IPS-18a (cell line): ENCODE data around the gene S100A2.
A peak's percentile ranks its signal among the peaks of the same experiment; 100 is the strongest.

ENCODE experiments used
- H3K27ac ChIP-seq: one replicate; pipeline ENCODE4 v1.5.1; 2013; ENCODE audit warnings: low read length
- H3K27me3 ChIP-seq: one replicate; pipeline ENCODE4 v1.6.1; 2013; ENCODE audit warnings: mild to moderate bottlenecking, low read length; ENCODE audit not compliant: control insufficient read depth, insufficient read depth
- H3K36me3 ChIP-seq: one replicate; pipeline ENCODE4 v1.6.1; 2013; ENCODE audit warnings: low read depth, low read length; ENCODE audit not compliant: control insufficient read depth
- H3K4me1 ChIP-seq: one replicate; pipeline ENCODE4 v1.6.1; 2013; ENCODE audit warnings: low read depth, low read length; ENCODE audit not compliant: control insufficient read depth
- H3K4me3 ChIP-seq: one replicate; pipeline ENCODE4 v1.5.1; 2013; ENCODE audit warnings: low read length
- H3K9ac ChIP-seq: one replicate; pipeline ENCODE4 v1.6.1; 2013; ENCODE audit warnings: mild to moderate bottlenecking, low read length, moderate library complexity
- H3K9me3 ChIP-seq: one replicate; pipeline ENCODE4 v1.6.1; 2013; ENCODE audit warnings: low read depth, low read length; ENCODE audit not compliant: control insufficient read depth

The S100A2 gene

GRCh38 chr1:153548722-153549688 lies 16.6 kb downstream of the S100A2 start, which contains the start of gene S100A3:
S100A3 (minus strand) TSS chr1:153549258; CDS start chr1:153548485, 773 bp downstream.
- H3K27ac ChIP-seq: no peak within 1 kb of the TSS
- no peak within 1 kb of the TSS for H3K9ac ChIP-seq
- H3K4me1 ChIP-seq: peaks cover 21% of the 10 kb centered on the region
- H3K36me3 ChIP-seq: no peaks in the 10 kb centered on the region
- H3K4me3 ChIP-seq: no peak within 1 kb of the TSS
- H3K9me3 ChIP-seq: no peaks in the 10 kb centered on the region
- no peaks in the 10 kb centered on the region for H3K27me3 ChIP-seq

GRCh38 chr1:153547560-153548551 lies 17.8 kb downstream of the S100A2 start:
- H3K27ac ChIP-seq: no peak overlapping the region
- H3K36me3 ChIP-seq: no peaks in the 10 kb centered on the region
- H3K9ac ChIP-seq: no peak overlapping the region
- H3K27me3 ChIP-seq: no peaks in the 10 kb centered on the region
- no peaks in the 10 kb centered on the region for H3K9me3 ChIP-seq
- H3K4me1 ChIP-seq: peaks cover 21% of the 10 kb centered on the region
- no peak overlapping the region for H3K4me3 ChIP-seq

- Histone ChIP-seq H3K9ac (no peak overlapping the region), H3K9me3 (no peaks in the 10 kb centered on the region), H3K27ac (no peak overlapping the region), H3K36me3 (no peaks in the 10 kb centered on the region), H3K27me3 (no peaks in the 10 kb centered on the region), H3K4me3 (no peak overlapping the region), H3K4me1 (peaks cover 21% of the 10 kb centered on the region)
These were observed 18.7 kb downstream of the S100A2 start for GRCh38 chr1:153546796-153547559.

- Histone ChIP-seq H3K36me3 (no peaks in the 10 kb centered on the region), H3K4me1 (peaks cover 21% of the 10 kb centered on the region), H3K4me3 (no peak overlapping the region), H3K9ac (no peak overlapping the region), H3K9me3 (no peaks in the 10 kb centered on the region), H3K27me3 (no peaks in the 10 kb centered on the region), H3K27ac (no peak overlapping the region)
These were observed 19.3 kb downstream of the S100A2 start for GRCh38 chr1:153546371-153546770.

GRCh38 chr1:153545067-153546055 lies 20.3 kb downstream of the S100A2 start, which contains the start of gene S100A4:
S100A4 (minus strand) TSS chr1:153545806; CDS start chr1:153544794, 1,012 bp downstream.
- Histone ChIP-seq H3K9ac (peak within 1 kb of the TSS; percentile 13), H3K4me3 (peak within 1 kb of the TSS; percentile 26), H3K27ac (no peak within 1 kb of the TSS), H3K9me3 (no peaks in the 10 kb centered on the region), H3K36me3 (no peaks in the 10 kb centered on the region), H3K4me1 (peaks cover 20% of the 10 kb centered on the region), H3K27me3 (no peaks in the 10 kb centered on the region)

- no peaks in the 10 kb centered on the region for H3K36me3 ChIP-seq
- H3K27me3 ChIP-seq: no peaks in the 10 kb centered on the region
- H3K9ac ChIP-seq: peak overlapping the region; percentile 13
- peak overlapping the region; percentile 26 for H3K4me3 ChIP-seq
- H3K27ac ChIP-seq: no peak overlapping the region
- H3K9me3 ChIP-seq: no peaks in the 10 kb centered on the region
- H3K4me1 ChIP-seq: peaks cover 16% of the 10 kb centered on the region
These were observed 21.1 kb downstream of the S100A2 start for GRCh38 chr1:153544453-153545066.

GRCh38 chr1:153543736-153544135 lies 21.9 kb downstream of the S100A2 start:
- no peaks in the 10 kb centered on the region for H3K36me3 ChIP-seq
- H3K4me1 ChIP-seq: peaks cover 16% of the 10 kb centered on the region
- H3K27me3 ChIP-seq: no peaks in the 10 kb centered on the region
- H3K27ac ChIP-seq: no peak overlapping the region
- no peaks in the 10 kb centered on the region for H3K9me3 ChIP-seq
- H3K9ac ChIP-seq: no peak overlapping the region
- H3K4me3 ChIP-seq: no peak overlapping the region

GRCh38 chr1:153542956-153543711 lies 22.5 kb downstream of the S100A2 start:
- H3K9me3 ChIP-seq: no peaks in the 10 kb centered on the region
- H3K36me3 ChIP-seq: no peaks in the 10 kb centered on the region
- H3K9ac ChIP-seq: no peak overlapping the region
- no peaks in the 10 kb centered on the region for H3K27me3 ChIP-seq
- no peak overlapping the region for H3K4me3 ChIP-seq
- peaks cover 17% of the 10 kb centered on the region for H3K4me1 ChIP-seq
- H3K27ac ChIP-seq: no peak overlapping the region
